Gastrocnemius medialis (tissue), 4 donors: ENCODE measurements around the gene CACNA1B. TPM values are rescaled to one million over a fixed set of nuclear protein-coding genes. Genes with fewer than 3 reads are reported as not detected.

Experiments used
- ATAC-seq, 2 donors: fragments of 150-250 bp; one replicate each; pipeline ENCODE4 v1.9.1; 2016
- DNase-seq, 2 donors: peaks; one replicate each; pipeline ENCODE4 v3.0.0-alpha.2; 2019
- H3K27ac ChIP-seq, 4 donors: fragments of 200-600 bp; sonication (generic); 1 replicate in 1 of 4; 2 replicates in 3 of 4; pipeline ENCODE4 v1.5.1; 2016 to 2018; ENCODE audit warnings: mild to moderate bottlenecking in 2 of 4, moderate library complexity in 1 of 4
- H3K27me3 ChIP-seq, 3 donors: fragments of 200-600 bp; sonication (generic) in 2 of 3; 1 replicate in 1 of 3; 2 replicates in 2 of 3; pipeline versions ENCODE4 v1.5.1 to v1.6.0; 2016 to 2019; ENCODE audit warnings: mild to moderate bottlenecking in 1 of 3, moderate library complexity in 1 of 3
- H3K36me3 ChIP-seq, 2 donors: fragments of 200-600 bp; sonication (generic) in 1 of 2; one replicate each; pipeline ENCODE4 v1.5.1; 2017 to 2018
- H3K4me1 ChIP-seq, 2 donors: fragments of 200-600 bp; sonication (generic) in 1 of 2; one replicate each; pipeline ENCODE4 v1.5.1; 2016 to 2017; ENCODE audit warnings: mild to moderate bottlenecking in 2 of 2
- H3K4me3 ChIP-seq, 4 donors: fragments of 200-600 bp; sonication (generic) in 3 of 4; 1 replicate in 1 of 4; 2 replicates in 3 of 4; pipeline ENCODE4 v1.5.1; 2016 to 2019; ENCODE audit warnings: mild to moderate bottlenecking in 2 of 4
- H3K9me3 ChIP-seq, 3 donors: fragments of 200-600 bp; sonication (generic) in 2 of 3; 1 replicate in 1 of 3; 2 replicates in 2 of 3; pipeline ENCODE4 v1.5.1; 2016 to 2019
- POLR2A ChIP-seq, 2 donors: fragments of 450-650 bp; IDR thresholded peaks; one replicate each; pipeline ENCODE4 v1.6.1; 2017; ENCODE audit warnings: antibody characterized with exemption in 2 of 2, mild to moderate bottlenecking in 2 of 2, moderate library complexity in 2 of 2
- in situ Hi-C, 4 donors: fragments of 200-750 bp; cut with MboI; loops; one replicate each; pipeline versions ENCODE4 v1.15.0 to v1.8.0; 2017; ENCODE audit warnings: low sequenced_read_pairs in 4 of 4
- intact Hi-C: fragments of 100-400 bp; cut with DNase I; formaldehyde crosslinking; loops from one replicate; pipeline ENCODE4 v1.15.1; 2023; ENCODE audit warnings: low total_unique reads
- total RNA-seq, 4 donors: library from RNA; depleted of rRNA; stranded (reverse); fragments of >200 nt; gene quantifications; one replicate each; pipeline versions ENCODE4 v1.1.0 to v1.2.3, GENCODE V29; 2016
- TF ChIP-seq, protein P1 (sequence below), 5 experiments: fragments of 450-650 bp in 3 of 5; fragments of 200-600 bp in 2 of 5; sonication (generic) in 2 of 5; IDR thresholded peaks in 4 of 5; conservative IDR thresholded peaks in 1 of 5; 1 replicate in 4 of 5; 2 replicates in 1 of 5; pipeline ENCODE4 v1.5.1; 2016 to 2019; ENCODE audit warnings: antibody characterized with exemption in 5 of 5, mild to moderate bottlenecking in 3 of 5, moderate library complexity in 3 of 5

CACNA1B gene
- total RNA-seq, 4 donors from 2014 or later: 0.07 TPM; not detected in 3

DNA sequence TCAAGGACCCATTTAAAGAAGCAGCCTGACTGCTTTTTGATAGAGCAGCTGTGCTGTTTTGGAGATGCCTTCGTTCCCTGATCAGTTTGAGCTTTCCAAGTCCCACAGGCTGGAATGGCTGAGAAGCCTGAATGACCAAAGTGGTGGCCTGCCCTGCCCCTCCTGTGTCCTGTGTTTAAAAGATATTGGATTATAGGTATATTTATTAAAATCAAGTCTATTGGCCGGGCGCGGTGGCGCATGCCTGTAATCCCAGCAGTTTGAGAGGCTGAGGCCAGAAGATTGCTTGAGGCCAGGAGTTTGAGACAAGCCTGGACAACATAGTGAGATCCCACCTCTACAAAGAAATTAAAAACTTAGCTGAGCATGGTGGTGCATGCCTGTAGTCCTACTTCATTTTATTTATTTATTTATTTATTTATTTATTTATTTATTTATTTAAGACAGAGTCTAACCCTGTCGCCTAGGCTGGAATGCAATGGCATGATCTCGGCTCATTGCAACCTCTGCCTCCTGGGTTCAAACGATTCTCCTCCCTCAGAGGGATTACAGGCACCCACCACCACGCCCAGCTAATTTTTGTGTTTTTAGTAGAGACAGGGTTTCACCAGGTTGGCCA, 87.7 kb downstream of the CACNA1B start:
- Histone ChIP-seq H3K9me3 (no peaks in the 10 kb centered on the region), H3K4me3 (no peak overlapping the region), H3K4me1 (no peaks in the 10 kb centered on the region), H3K27ac (no peak overlapping the region), H3K36me3 (no peaks in the 10 kb centered on the region), H3K27me3 (no peaks in the 10 kb centered on the region)
- in situ Hi-C loops (loop anchor here in 1 of 4 donors (10.0 kb wide), 1 partner anchor 60 kb away; no protein-coding TSS in a partner anchor), intact Hi-C loops (no loop called here)
- ATAC-seq (no peak), DNase-seq (no peak)
- no peak for TF ChIP-seq POLR2A (IDR thresholded peaks at IDR 0.05)
- TF ChIP-seq, protein P1, sequence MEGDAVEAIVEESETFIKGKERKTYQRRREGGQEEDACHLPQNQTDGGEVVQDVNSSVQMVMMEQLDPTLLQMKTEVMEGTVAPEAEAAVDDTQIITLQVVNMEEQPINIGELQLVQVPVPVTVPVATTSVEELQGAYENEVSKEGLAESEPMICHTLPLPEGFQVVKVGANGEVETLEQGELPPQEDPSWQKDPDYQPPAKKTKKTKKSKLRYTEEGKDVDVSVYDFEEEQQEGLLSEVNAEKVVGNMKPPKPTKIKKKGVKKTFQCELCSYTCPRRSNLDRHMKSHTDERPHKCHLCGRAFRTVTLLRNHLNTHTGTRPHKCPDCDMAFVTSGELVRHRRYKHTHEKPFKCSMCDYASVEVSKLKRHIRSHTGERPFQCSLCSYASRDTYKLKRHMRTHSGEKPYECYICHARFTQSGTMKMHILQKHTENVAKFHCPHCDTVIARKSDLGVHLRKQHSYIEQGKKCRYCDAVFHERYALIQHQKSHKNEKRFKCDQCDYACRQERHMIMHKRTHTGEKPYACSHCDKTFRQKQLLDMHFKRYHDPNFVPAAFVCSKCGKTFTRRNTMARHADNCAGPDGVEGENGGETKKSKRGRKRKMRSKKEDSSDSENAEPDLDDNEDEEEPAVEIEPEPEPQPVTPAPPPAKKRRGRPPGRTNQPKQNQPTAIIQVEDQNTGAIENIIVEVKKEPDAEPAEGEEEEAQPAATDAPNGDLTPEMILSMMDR (IDR thresholded peaks at IDR 0.05 in 4 of 5, conservative IDR thresholded peaks at IDR 0.05 in 1 of 5): no peak

DNA sequence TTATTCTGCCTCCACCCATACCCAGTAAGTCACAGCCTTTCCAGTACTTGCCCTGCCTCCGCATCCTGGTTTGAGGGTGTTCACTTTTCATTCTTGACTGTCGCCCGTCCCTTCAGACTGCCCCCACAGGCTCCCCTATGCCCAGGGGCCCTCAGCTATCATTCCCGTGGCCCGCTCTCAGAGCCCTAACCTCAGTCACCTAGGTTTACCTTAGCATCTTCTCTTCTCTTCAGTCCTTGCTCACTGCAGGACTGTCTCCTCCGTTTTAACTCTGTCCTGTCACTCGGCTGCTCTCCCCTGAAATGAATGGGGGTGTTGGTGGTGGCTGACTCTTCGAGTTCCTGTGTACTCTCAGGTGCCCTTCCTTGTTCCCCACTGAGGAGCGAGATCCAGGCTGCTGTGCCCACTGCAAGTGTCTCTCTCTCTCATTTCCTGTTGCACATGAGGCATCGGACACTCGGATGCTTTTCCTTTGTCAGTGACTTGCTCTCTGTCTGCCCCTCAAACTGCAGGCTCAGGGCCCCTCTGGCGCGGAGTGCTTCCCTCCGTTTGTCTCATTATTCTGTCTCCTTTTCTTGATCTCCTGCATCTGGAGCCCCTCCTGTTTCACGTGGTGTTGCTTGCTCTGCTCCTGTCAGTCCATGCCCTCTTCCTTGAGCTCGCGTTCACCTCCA, 89.8 kb downstream of the CACNA1B start:
- no peak overlapping the region for H3K4me3 ChIP-seq
- no peak overlapping the region for H3K27ac ChIP-seq
- in situ Hi-C loops (loop anchor here in 1 of 4 donors (10.0 kb wide), 1 partner anchor 63 kb away; no protein-coding TSS in a partner anchor), intact Hi-C loops (no loop called here)
- H3K9me3 ChIP-seq: no peaks in the 10 kb centered on the region
- ATAC-seq (no peak), DNase-seq (no peak)
- H3K4me1 ChIP-seq: no peaks in the 10 kb centered on the region
- TF ChIP-seq, protein P1 (IDR thresholded peaks at IDR 0.05 in 4 of 5, conservative IDR thresholded peaks at IDR 0.05 in 1 of 5): no peak
- TF ChIP-seq POLR2A (IDR thresholded peaks at IDR 0.05): no peak
- H3K36me3 ChIP-seq: no peaks in the 10 kb centered on the region
- H3K27me3 ChIP-seq: no peaks in the 10 kb centered on the region

DNA sequence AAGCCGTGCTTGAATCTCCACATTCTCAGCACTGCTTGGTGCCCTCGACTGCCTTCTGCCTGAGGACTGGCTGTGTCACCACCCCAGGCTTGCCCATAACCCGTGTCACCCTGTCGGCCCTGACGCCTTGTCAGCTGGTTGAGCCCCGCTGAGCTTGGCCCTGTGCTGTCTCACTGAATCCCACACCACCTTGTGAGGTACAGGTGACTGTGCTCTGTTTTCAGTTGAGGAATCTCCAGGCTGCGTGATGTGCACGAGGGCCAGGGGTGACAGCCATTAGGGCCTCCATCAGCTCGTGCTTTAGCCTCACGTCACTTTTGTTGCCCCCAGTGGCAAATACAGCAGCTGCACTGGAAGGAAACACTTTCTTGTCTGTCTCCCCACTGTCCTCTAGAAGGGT, 90.7 kb downstream of the CACNA1B start:
- DNase-seq (no peak), ATAC-seq (no peak)
- Histone ChIP-seq H3K27me3 (no peaks in the 10 kb centered on the region), H3K4me3 (no peak overlapping the region), H3K36me3 (no peaks in the 10 kb centered on the region), H3K9me3 (no peaks in the 10 kb centered on the region), H3K4me1 (no peaks in the 10 kb centered on the region), H3K27ac (no peak overlapping the region)
- intact Hi-C loops (no loop called here), in situ Hi-C loops (loop anchor here in 1 of 4 donors (10.0 kb wide), 1 partner anchor 63 kb away; no protein-coding TSS in a partner anchor)
- TF ChIP-seq, protein P1 (IDR thresholded peaks at IDR 0.05 in 4 of 5, conservative IDR thresholded peaks at IDR 0.05 in 1 of 5): no peak
- TF ChIP-seq POLR2A (IDR thresholded peaks at IDR 0.05): no peak

DNA sequence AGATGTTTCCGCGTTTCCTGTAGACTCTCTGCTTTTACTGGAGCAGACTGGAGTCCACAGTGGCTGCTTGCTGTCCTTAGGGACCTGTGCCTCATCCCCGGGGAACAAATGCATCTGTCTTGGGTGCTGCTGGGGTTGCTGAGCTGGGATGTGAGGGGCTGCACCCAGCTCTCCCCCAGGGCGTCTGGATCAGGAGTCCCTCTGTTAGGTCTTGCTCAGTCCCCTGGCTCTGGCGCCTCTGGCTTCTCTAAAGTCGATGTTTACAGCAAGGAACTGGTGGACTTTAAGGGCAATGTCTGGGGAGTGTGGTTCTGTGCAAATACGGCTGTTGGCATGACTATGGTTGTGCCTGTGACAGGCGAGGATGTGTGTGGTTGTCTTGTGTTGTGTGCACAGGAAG, 91.4 kb downstream of the CACNA1B start:
- intact Hi-C loops: no loop called here
- Histone ChIP-seq H3K27me3 (no peaks in the 10 kb centered on the region), H3K9me3 (no peaks in the 10 kb centered on the region), H3K4me1 (no peaks in the 10 kb centered on the region), H3K27ac (no peak overlapping the region), H3K4me3 (no peak overlapping the region), H3K36me3 (no peaks in the 10 kb centered on the region)
- TF ChIP-seq POLR2A (IDR thresholded peaks at IDR 0.05): no peak
- TF ChIP-seq, protein P1 (IDR thresholded peaks at IDR 0.05 in 4 of 5, conservative IDR thresholded peaks at IDR 0.05 in 1 of 5): no peak
- no peak for ATAC-seq
- DNase-seq: no peak
- in situ Hi-C loops: loop anchor here in 1 of 4 donors (10.0 kb wide), 1 partner anchor 64 kb away; no protein-coding TSS in a partner anchor
